ENCODE results near the gene GRIK1.

Gene GRIK1

GRCh38 chr21:29826386-29826785, 113.4 kb downstream of the GRIK1 start:
- DNase-seq = no peak

DNA sequence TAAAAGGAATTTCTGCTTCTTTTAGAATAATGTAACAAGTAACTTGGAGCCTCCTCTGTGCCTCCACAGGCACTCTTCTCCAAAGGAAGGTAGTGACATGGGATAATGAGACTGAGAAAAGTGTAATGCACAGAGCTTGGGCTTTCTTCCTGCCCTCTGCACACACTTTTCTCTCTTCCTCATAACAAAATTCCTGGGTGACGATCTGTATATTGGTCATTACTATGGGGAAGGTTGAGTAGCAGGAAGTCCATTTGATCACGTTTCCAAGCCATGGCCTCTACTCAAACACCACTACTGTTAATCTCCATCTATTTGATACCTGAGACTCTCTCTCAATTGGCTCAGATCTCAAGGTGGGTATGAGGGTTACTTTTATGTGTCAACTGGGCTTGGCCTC, 113.9 kb downstream of the GRIK1 start:
- DNase-seq = no peak

DNA sequence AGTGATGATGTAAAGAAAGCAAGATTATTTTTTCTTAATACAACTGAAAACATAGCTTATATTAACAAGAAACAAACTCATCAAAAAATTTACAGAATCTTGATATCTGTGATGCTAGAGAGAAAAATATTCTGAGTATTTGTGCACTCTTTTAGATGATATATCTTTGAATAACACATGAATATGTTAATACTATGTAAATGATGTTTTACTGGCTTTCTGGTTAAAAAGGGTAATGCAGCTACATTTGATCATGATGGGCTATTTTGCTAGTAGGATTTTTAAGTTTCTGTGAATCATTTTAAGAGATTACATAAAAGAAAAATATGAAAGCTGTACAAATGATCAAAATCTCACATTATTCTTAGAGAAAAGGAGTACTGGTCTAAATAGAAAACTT, 114.5 kb downstream of the GRIK1 start:
- DNase-seq = no peak

DNA sequence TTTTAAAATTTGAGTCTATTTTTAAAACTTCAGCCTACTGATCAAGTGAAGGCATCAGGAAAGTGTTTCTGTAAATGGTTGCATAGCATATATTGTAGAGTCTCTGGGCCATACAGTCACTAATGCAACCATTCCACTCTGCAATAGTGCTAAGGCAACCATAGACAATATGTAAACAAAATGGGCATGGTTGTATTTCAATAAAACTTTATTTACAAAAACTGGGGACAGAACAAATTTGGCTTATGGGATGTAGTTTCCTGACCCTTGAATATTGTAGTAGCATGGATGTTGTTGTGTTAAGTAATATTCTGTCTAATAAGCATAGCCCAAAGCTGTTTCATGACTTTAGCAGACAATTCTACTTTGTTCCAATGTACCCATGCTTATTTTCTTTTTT, 117.7 kb downstream of the GRIK1 start:
- no peak for DNase-seq

DNA sequence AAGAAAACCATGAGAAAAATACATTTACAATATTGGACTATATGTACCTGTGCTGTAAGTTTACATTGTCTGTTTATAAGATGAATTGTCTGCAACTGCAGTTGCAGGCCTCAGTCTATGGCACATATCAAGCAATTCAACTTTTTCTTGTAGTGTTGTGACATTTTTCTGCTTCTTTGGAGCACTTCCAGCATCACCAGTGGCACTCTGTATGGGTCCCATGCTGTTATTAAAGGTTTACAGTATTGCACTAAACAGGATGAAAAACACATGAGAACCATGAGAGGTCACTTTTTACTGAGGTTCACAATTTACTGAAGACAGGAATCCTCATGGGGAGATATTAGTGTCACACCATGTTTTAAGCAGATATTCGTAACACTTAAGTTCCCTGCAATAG, 118.6 kb downstream of the GRIK1 start:
- DNase-seq = no peak

GRCh38 chr21:29819675-29820326, 120.0 kb downstream of the GRIK1 start:
- no peak for DNase-seq

GRCh38 chr21:29818383-29818921, 121.3 kb downstream of the GRIK1 start:
- DNase-seq = no peak

- no peak for DNase-seq
Observed at GRCh38 chr21:29817450-29817849, 122.3 kb downstream of the GRIK1 start.

GRCh38 chr21:29812947-29813346, 126.8 kb downstream of the GRIK1 start:
- DNase-seq = no peak

GRCh38 chr21:29810871-29811270, 128.9 kb downstream of the GRIK1 start:
- no peak for DNase-seq

DNA sequence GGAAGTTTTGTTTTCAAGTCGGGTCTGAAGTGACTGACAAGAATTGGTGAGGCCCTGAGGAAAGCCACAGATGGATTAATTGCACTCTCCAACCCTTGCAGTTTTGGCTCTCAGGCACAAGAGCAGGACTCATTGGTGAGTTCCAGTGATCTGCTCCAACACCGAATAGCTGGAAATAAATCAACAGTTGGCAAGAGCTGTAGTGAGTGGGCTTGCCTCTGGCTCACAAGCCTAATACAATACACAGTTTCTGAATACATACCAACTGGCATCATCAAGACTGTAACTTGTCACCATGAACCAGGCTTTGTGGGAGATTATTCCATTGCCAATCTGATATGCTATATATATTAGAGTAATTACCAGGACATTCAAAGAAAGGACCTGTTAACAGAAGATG, 131.6 kb downstream of the GRIK1 start:
- DNase-seq = no peak

DNA sequence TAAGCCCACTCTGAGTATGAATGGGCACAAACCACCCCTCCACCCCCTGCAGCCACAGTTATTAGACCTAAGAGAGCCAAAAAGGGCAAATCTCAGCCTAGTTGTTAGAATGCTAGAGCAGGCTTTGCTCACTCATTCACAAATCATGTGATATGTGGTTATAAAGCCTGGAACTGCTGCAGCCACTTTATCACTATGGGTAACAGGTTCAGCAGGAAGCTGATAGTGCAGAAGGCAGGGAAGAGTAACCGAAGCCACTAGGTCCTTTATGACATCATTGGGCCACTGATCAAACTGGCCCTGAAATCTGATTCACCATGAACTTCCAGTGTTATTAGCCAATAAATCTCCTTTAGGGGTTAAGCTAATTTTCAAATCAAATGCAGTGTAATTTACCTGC, 134.7 kb downstream of the GRIK1 start:
- DNase-seq = no peak

- no peak for DNase-seq
Observed at GRCh38 chr21:29803191-29803590, 136.6 kb downstream of the GRIK1 start.

DNA sequence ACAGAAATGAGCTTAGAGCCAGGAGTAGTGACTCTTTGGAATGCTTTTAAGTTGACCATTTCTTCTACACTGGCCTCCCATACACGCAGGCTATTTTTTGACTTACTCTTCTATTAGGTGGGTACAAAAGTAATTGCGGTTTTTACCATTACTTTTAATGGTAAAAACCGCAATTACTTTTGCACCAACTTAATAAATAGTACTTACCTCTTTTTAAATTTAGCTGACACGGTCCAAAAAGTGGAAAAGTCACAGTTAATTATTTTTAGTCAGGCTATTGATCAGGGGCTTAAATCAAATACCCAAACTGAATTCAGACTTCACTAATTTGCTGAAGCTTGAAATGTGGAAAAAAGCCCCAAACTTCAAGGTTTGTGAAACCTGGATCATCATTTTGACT, 138.7 kb downstream of the GRIK1 start:
- DNase-seq = no peak

DNA sequence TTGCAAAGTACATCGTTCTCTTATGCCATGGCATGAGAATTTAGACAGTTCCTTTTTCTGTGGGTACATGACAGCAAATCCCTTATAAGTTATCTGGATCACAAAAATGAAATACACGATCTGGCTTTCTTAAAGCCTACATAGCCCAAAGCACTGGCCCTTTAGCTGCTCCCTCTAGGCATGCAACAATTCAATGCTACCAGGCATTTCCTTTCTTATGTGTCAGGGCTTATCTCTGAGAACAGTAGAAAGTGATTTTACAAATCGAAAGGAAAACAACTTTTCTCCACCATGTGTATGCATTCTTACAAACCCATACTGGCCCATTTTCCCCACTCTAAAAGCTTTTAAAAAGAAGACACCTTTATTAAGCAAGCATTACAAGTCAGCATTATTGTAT, 139.7 kb downstream of the GRIK1 start:
- DNase-seq = no peak

- DNase-seq = no peak
Observed at GRCh38 chr21:29798840-29799239, 141.0 kb downstream of the GRIK1 start.

- DNase-seq = no peak
Observed at GRCh38 chr21:29797155-29797554, 142.6 kb downstream of the GRIK1 start.

DNA sequence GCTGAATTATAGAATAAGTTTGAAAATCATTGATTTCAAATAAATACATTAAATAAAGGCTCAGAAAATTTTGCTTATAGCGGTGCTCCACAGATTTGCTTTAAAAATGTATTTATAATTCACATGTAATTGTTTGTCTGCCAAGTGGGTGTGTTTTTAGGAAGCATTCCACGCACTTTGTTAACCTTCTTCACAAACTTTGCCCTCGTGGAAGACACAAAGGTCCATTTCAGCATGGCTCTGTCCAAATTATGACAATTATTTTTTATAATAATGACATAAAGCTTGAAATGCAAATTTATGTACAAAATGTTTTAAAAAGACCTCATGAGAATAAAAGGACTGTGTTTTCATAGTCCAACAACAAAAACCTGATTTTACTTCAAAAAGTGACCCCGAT, 146.1 kb downstream of the GRIK1 start:
- DNase-seq = no peak

- no peak for DNase-seq
Observed at GRCh38 chr21:29789393-29789792, 150.4 kb downstream of the GRIK1 start.

GRCh38 chr21:29788752-29789151, 151.0 kb downstream of the GRIK1 start:
- no peak for DNase-seq

DNA sequence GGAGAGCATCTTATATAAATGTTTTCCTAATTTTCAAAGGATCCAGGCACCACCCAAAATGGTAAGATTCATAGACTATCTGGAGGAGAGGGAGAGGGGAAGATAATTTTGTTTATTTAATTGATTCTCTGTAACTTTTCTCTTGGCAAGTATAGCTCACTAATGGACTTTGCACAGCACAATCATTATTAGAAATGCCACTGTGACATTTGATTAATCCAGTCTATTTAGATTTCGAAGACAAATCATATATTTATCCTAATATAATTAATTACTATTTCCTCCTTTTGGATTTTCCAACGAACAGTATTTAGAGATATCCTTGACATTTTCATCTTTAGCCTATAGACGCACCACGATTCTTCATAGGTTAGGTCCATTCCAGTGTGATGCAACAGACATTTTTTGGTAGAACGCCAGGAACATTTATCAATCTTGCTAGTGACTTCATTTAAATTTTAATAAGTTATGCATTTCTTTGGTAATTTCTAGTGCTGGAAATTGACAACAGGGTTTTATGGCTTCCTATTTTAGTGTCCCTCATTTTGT, 152.4 kb downstream of the GRIK1 start:
- no peak for DNase-seq

- no peak for DNase-seq
Observed at GRCh38 chr21:29786496-29787360, 153.1 kb downstream of the GRIK1 start.

DNA sequence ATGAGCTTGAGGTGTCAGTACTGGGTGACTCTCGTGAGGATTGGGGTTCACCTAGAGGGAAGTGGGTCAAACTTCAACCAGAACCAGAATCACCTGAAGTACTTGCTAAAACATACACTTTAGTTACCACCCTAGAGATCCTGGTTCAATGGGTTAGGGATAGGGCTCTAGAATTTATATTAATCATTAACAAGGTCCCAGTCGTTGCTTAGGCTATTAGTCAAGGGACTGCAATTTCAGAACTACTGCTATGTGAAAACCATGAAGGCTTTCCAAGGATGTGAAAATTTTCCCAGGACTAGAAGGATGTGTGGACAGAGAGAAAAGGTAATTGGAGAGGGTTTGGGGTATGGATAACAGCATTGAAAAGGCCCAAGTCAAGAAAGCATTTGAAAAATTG, 162.6 kb downstream of the GRIK1 start:
- no peak for DNase-seq

DNA sequence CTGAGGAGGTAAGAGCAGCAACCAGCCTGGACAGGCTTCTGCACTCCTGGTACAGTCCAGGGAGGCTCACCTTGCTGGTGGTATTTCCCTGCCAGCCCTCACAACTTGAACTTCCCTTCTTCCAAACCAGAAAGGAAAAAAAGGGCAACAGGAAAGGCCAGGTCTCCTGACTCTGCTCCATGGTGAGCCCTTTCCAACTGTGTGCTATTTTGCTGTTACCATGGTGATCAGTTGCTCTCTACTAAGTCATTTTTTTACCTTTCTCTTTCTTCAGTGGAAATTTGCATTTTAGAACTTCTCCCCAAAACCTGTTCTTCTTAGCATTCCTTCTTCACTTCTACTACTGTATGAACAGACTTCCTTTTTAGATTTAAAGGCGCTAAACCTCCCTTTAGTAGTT, 164.3 kb downstream of the GRIK1 start:
- DNase-seq = no peak
